Esophagus mucosa (tissue), 1 donor: ENCODE data around the gene LGALS7. TPM values are rescaled to one million over a fixed set of nuclear protein-coding genes. Genes with fewer than 3 reads are reported as not detected.

ENCODE experiments used
- ATAC-seq: fragments of 200-7000 bp; cut with Tn5 transposase; one replicate; pipeline ENCODE4 v1.9.1; 2020
- total RNA-seq: library from RNA; stranded (reverse); gene quantifications from one replicate; pipeline ENCODE4 v1.2.4, GENCODE V29; 2023
- donor health status: DM: yes; HTN: yes; CAD: no.

Gene LGALS7
- total RNA-seq, 1 donor from 2014 or later, result 684 TPM

DNA sequence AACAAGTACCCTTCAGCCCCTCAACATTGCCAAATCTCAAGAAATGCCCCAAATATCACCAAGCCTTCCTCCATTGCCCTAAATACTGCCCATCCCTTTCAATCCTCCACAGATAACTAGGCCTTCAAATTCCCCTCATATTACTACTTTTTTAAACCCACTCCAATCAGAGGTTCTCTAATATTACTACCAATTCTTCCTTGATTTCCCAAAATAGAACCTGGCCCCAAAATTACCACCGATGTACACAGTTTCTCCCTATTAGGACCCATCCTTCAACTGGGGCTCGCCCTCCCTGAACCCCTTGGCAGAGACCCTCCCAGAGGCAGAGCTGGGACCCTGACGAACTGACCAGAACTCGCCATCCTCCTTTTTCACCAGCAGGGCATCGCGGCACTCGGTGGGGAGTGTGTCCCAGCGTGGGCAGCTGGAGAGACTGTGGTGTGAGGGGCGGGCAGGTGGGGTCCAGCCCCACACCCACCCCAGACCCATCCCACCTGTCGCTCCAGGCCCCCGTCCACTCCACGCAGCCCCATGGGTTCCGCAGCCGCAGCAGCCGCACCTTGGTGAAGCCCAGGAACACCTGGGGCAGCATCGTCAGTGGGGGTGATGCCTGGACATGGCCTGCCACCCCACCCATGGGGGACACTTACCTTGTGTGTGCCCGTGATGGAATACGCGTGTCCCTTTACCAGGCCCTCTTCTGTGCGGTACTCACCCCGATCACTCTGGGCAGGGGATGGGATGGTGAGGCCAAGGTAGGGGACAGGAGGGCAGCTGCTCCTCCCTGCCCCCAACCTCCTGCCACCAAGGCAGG lies 35.2 kb downstream of the LGALS7 start:
- no peak for ATAC-seq

GRCh38 chr19:38737281-38737865 lies 35.9 kb downstream of the LGALS7 start:
- no peak for ATAC-seq

DNA sequence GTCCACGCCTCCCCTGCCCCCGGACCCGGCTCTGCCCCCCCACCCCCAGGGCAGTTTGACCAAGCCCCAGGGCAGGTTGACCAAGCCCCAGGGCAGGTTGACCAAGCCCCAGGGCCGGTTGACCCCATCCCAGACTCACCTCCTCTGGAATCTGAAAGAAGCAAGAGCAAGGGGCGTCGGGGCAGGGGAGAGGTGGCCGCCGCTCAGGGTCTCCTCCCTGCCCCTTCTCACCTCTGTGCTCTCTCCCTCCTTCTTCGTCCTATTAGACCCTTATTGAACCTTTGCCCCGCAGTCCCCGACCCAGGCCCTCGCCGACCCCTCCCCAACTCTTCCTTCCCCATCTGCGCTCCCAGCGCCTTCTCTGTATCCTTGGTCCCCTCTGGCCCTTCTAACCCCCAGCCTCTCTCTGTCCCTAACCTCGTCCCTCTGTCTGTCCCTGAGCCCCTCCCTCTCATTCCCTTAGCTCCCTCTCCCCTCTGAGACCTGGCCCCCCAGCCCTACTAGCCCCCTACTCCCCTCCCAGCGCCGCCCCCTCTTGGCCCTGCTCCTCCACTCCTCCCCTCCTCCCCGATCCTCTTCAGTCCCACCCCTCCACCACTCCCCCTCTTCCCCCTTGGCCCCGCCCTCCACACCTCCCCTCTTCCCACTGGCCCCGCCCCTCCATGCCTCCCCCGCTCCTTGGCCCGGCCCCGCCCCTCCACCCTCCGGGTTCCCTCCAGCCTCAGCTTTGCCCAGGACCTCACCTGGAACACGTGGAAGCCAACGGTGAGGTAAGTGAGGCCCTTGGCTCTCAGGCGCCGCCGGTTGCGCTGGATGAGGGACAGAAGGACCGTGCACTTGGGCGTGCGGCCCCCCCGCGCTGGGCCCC lies 36.7 kb downstream of the LGALS7 start:
- ATAC-seq, result peak; percentile 64

- ATAC-seq, result peak; percentile 30
These were observed 37.3 kb downstream of the LGALS7 start for GRCh38 chr19:38736036-38736412.

- ATAC-seq, result peak; percentile 5
These were observed 38.0 kb downstream of the LGALS7 start for GRCh38 chr19:38735257-38735686.

DNA sequence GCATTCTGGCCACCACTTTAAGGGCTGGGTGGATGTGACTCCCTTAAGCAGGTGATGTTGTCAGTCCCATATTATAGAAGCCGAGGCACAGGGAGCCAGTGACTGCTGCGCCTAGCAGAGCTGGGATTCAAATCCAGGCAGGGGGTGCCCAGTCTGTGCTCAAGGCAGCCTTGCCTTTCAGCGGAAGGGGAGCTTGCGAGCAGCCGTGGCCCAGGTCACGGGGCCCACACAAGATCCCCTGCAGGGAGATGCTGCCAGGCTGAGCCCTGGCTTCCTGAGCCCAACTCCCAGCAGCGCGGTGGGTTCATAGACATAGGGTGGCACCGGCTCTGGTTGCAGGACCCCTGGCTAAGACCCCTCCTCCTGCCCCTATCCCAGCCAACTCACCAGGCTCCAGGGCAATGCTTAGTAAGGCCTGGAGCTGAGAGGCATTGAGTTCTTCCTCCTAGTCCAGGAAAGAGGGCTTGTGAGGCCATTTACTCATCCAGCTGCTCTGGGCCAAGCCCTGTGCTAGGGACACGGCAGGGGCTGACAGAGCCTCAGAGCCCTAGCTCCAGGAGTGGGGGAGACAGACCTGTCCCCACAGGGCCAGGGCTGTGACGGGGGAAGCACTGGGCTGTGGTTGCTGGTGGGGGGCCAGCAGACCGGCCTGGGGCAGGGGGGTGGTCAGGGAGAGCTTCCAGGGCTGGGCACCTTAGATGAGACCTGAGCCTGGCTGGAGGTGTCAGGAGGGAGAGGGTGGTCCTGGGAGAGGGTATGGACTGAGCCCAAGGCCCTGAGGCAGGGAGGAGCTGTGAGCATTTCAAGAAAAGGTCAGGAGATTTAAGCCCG lies 38.7 kb downstream of the LGALS7 start:
- ATAC-seq, result peak; percentile 20

DNA sequence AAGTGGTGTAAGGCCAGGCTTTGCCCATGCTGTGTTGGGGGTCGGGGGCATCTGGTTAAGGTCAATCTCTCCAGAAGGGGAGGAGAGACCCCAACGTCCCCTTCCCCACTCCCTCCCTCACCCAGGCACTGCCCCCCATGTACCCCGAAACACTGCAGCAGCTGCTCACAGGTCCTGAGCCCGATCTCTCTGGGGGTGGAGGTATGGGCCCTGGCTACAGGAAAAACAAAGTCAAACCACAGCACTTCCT lies 39.2 kb downstream of the LGALS7 start:
- ATAC-seq, result peak; percentile 6

- ATAC-seq, result peak; percentile 2
These were observed 39.7 kb downstream of the LGALS7 start for GRCh38 chr19:38733493-38734175.

GRCh38 chr19:38733241-38733492 lies 40.1 kb downstream of the LGALS7 start:
- no peak for ATAC-seq

DNA sequence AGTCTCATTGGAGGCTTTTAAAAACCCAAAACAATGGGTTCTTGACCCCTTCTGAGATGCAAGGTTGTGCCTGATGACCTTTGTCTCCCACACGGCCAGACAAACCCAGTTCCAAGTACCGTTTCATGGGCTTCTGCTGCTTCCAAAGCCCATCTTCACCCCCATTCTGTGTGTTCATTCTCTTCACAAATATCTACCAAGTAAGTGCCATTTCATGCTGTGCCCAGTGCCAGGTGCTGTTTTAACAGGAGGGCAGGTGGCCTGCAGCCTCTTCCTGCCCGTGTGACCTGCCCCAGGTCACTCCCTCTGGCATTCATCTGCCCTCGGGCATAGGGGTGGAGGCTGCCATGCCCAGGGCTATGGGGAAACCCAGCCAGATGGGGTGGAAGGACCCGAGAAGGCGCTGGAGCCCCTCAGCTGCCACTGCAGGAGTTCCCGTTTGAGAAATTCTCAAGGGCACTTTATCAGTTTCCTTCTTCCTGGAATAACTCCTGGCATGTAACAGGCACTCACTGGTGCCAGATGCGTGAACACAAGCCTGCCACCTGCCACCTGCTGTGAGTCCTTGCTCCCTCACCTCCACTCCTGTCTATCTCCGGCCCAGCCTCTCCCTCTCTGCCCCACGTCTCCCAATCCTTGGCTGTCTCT lies 41.5 kb downstream of the LGALS7 start:
- ATAC-seq, result no peak

DNA sequence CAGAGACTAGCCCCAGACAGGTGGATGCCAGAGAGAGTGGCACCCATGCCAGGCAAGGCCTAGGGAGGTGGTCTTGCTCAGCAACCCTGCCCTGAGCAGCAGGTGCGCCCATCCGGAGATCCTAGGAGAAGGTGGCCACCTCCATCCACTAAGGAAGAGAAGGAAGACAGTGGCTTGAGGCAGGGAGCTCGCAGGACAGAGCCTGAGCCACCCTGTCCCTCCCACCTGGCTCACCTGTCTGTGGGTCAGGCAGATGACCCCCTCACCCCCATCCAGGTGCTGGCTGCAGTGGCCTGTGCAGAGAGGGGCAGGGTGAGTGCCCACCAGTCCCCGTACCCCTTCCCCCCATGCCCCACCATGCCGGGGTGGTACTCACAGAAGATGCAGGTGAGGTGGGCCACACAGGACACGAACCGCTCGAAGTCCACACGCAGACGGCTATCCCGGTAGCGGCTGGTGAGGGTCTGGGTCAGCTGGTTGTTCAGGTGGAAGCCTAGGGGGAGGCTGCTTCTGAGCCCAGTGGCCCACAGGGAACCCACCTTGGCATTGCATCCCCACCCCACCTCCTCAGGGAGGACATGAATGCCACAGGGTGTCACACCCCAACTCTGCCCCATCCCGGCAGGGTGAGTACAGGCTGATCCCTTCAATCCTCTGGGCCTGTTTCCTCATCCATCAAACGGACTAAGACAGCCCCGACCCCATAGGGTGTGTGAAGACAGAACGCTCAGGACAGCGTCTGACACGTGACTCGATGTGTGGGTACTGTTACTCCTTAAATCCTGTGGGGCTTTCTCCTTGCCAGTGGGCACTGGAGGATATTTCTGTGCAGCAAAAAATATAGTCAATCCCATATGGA lies 42.4 kb downstream of the LGALS7 start:
- no peak for ATAC-seq

- ATAC-seq, result no peak
These were observed 42.9 kb downstream of the LGALS7 start for GRCh38 chr19:38730470-38730730.

DNA sequence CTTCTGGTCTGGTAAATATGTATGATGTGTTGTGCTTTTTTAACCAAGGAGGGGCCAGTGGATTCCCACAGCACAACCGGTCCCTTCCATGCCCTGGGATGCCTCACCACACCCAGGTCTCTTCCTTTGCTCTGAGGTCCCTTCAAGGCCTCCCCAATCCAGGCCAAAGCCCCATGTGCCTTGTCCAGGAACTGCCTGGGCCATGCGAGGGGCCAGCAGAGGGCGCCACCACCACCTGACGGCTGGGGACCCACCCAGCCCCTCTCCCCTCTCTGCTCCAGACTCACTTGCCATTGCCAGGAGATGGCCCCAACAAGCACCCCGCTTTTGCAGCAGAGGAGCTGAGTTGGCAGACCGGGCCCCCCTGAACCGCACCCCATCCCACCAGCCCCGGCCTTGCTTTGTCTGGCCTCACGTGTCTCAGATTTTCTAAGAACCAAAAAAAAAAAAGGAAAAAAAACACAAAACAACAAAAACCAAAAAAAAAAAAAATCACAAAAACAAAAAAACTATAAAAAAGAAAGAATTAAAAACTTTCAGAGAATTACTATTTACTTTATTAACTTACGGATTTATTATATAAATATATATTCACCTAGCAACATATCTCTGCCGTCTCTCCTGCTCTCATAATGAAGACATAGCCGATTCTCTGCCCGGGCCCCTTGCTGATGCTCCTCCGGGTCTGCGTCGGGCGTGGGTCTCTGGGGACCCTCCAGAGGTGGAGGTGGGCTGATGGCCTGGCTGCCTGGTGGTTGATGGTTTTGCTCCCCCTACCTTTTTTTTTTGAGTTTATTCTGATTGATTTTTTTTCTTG lies 43.5 kb downstream of the LGALS7 start:
- peak; percentile 46 for ATAC-seq

- ATAC-seq, result no peak
These were observed 44.4 kb downstream of the LGALS7 start for GRCh38 chr19:38728752-38729541.

GRCh38 chr19:38727868-38728660 lies 45.3 kb downstream of the LGALS7 start:
- no peak for ATAC-seq

DNA sequence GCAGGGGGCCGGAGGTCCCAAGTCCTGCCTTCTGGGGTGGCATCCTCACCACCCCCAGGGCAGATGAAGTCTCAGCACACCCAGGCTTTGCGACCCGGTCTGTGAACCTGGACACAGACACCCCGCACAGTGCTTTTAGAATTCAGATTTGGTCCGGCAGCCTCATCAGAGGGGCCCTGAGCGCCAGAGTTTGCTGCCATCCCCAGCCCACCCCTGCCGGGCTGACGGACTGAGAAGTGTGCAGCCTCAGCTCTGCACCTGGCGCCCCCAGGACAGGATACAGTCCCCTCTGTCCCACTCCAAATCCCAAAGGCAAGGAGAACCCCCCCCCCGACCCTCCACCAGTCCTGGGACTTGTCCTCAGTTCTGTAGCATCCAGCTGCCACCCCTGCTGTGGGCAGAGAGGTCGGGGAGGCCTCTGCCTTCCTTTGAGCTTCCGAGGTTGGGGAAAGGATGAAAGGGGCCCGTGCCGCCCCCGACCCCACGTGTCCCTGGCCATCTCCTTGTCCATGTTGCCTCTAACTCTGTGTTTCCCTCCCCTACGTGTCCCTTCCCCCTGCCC lies 45.9 kb downstream of the LGALS7 start:
- ATAC-seq, result no peak

GRCh38 chr19:38726761-38727301 lies 46.5 kb downstream of the LGALS7 start:
- no peak for ATAC-seq

- no peak for ATAC-seq
These were observed 47.0 kb downstream of the LGALS7 start for GRCh38 chr19:38726284-38726673.
